ENCODE results near the gene SEC14L5.
"Not testable (repeated sequence)": the region's sequence is repeated elsewhere in the genome, so short reads cannot be mapped to it uniquely, and the experiment has no call there.

SEC14L5 gene

DNA sequence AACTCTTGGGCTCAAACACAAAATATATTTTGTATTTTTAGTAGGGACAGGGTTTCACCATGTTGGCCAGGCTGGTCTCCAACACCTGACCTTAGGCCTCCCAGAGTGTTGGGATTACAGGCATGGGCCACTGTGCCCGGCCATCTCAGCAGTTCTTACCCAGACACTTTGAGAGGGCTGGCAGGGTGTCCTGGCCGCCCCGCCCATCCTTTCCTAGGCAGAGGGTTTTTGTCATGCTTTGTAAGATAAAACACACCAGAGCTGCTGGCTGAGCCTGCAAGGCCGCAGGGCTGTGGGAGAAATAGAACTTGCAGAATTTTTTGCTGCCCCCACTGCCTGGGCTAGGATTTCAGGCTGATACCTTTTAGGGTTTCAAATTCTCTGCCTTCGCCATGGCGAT lies 29.9 kb upstream of the SEC14L5 start:
- H3K4me3 ChIP-seq (ENCODE audit: low read depth, low read length) = no peak overlapping the region

DNA sequence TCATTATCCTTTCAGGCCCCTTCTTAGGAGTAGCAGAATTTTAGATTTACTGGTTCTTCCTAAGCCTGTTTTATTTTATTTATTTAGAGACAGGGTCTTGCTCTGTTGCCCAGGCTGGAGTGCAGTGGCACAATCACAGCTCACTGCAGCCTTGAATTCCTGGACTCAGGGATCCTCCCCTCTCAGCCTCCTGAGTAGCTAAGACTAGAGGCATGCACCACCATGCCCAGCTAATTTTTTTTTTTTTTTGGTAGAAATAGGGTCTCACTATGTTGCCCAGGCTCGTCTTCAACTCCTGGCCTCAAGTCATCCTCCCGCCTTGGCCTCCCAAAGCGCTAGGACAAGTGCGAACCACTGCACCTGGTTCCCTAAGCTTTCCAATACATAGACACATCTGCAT lies 28.5 kb upstream of the SEC14L5 start:
- H3K4me3 ChIP-seq (ENCODE audit: low read depth, low read length) = not testable (repeated sequence)

GRCh38 chr16:4931381-4931780 lies 26.7 kb upstream of the SEC14L5 start:
- H3K4me3 ChIP-seq (ENCODE audit: low read depth, low read length) = no peak overlapping the region

DNA sequence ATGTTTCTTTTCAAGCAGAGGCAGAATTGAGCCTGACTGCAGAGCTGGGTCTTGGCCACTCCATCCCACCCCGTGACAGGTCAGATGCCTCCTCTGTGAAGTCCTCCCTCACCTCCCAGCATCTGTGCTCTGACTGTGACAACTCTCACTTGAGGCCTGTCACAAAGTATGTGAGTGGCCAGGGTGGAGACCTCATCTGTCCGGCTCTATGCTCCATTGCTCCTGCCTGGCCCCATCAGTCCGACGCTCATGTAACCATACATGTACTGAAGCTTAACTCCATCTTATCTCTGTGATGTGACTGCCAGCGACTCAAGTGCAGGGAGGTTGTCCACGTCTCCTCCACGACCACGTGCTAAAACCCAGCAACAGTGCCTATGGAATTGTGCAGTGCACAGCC lies 24.7 kb upstream of the SEC14L5 start:
- H3K4me3 ChIP-seq (ENCODE audit: low read depth, low read length) = no peak overlapping the region

GRCh38 chr16:4933871-4934395 lies 24.2 kb upstream of the SEC14L5 start:
- H3K4me3 ChIP-seq (ENCODE audit: low read depth, low read length) = no peak overlapping the region

DNA sequence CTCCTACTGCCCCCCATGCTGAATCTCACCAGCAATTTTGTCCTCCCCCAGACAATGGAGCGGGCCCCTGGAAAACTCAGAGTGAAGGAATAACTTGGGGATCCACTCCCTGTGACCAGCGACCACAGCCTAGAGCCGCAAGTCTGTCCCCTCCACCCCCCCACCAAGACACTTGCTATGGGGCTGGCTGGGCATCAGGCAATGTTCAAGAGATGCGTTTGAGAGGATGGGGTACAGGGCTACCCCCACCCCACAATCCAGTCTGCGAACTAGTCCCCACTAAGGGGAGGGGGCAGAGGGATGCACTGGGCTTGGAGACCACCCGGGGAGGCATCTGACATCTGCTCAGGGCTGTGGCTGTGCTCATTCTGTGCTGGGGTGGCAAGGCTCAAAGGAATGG lies 23.5 kb upstream of the SEC14L5 start:
- H3K4me3 ChIP-seq (ENCODE audit: low read depth, low read length) = no peak overlapping the region

GRCh38 chr16:4935241-4935855 lies 22.8 kb upstream of the SEC14L5 start:
- peak overlapping the region; percentile 81 for H3K4me3 ChIP-seq (ENCODE audit: low read depth, low read length)

- H3K4me3 ChIP-seq (ENCODE audit: low read depth, low read length) = peak overlapping the region; percentile 81
Measured at GRCh38 chr16:4936181-4936990, 21.7 kb upstream of the SEC14L5 start.

- H3K4me3 ChIP-seq (ENCODE audit: low read depth, low read length) = peak within 1 kb of the TSS; percentile 81
Measured at GRCh38 chr16:4936991-4937781, 20.9 kb upstream of the SEC14L5 start, which contains the start of gene PPL. Gene PPL, minus strand, starts transcription at chr16:4937148. Its CDS starts 103 bp downstream, at chr16:4937045.

GRCh38 chr16:4937782-4938682 lies 20.1 kb upstream of the SEC14L5 start:
- H3K4me3 ChIP-seq (ENCODE audit: low read depth, low read length) = no peak overlapping the region

- no peak overlapping the region for H3K4me3 ChIP-seq (ENCODE audit: low read depth, low read length)
Measured at GRCh38 chr16:4938683-4939030, 19.5 kb upstream of the SEC14L5 start.

DNA sequence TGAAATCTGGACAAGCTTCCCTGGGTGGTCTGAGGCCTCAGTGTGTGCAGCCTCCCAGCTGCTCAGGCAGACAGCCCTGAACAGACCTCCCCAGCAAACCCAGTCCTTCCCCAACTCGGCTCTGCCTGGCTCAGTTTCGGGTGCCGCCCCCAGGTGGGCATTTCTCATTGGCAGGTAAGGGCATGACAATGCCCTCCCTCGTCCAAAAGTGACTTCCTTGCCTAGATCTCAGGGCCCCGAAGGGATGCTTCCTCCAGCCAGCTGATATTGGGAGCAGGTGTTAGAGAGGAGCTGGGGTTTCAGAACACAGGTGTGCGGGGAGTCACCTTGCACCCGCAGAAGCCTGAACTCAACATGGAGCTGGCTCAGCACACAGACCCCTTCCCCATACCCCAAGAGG lies 17.4 kb upstream of the SEC14L5 start:
- no peak overlapping the region for H3K4me3 ChIP-seq (ENCODE audit: low read depth, low read length)

DNA sequence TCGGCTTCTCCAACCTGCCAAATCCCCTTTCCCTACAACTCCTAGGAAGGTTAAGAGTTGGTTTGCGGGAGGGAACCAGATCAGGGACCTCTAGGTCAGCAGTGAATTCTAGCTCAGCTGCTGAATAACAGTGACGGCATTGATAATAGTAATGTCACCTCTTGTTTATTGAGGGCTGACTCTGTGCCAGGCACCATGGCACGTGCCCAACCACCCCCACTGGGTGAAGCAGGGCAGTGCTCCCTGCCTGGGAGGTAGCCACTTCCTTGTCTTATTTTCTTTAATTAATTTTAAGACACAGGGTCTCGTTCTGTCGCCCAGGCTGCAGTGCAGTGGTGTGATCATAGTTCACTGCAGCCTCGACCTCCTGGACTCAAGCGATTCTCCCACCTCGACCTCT lies 15.6 kb upstream of the SEC14L5 start:
- no peak overlapping the region for H3K4me3 ChIP-seq (ENCODE audit: low read depth, low read length)

DNA sequence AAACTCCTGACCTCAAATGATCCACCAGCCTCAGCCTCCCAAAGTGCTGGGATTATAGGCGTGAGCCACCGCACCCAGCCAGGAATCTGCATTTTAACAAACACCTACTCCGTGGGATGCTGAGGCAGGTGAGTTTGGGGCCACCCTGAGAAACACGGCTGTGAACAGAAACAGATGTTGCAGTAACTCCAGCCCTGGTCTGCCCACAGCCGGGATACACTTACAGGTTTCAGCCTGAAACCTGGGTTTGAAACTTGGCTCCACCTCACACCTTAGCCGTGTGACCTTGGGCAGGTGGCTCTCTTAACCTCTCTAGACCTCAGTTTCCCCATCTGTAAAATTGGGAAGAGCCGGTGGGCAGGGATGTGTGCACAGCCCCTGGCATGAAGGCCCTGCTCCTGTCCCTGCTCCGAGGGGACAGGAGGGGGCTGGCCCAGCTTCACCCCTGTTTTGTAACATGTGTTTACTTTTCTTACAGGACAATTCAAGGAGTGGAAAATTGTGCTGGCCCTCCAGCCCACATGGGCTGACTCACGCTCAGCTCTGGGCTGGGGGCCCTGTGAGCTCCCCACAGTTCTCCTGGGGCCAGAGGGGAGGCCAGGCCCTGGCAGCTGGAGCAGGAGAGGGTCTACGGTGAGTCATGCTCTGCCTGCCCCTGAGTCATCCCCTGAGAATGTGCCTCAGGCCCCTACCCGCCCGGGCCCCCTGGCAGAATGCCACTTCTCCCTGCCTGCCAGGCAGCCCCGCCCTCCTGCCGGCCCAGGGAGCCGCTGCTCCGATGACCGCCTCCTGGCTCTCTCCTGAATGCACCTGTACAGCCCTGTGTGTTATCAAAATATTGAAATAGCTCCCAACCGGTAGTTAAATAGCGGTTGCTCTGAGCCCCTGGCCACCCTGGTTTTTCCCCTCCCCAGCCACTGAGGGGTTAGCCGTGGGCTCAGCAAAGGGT lies 13.5 kb upstream of the SEC14L5 start:
- no peak overlapping the region for H3K4me3 ChIP-seq (ENCODE audit: low read depth, low read length)

- H3K4me3 ChIP-seq (ENCODE audit: low read depth, low read length) = no peak overlapping the region
Measured at GRCh38 chr16:4945560-4946502, 12.3 kb upstream of the SEC14L5 start.

DNA sequence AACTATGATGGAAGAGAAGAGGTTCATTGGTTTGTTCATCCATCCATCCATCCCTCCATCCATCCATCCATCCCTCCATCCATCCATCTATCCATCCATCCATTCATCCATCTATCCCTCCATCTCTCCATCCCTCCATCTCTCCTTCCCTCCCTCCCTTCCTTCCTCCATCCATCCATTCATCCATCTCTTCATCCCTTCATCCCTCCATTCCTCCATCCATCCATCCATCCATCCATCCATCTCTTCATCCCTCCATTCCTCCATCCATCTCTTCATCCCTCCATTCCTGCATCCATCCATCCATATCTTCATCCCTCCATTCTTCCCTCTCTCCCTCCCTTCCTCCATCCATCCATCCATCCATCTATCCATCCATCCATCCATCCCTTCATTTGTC lies 11.2 kb upstream of the SEC14L5 start:
- no peak overlapping the region for H3K4me3 ChIP-seq (ENCODE audit: low read depth, low read length)

GRCh38 chr16:4947722-4948503 lies 10.2 kb upstream of the SEC14L5 start:
- no peak overlapping the region for H3K4me3 ChIP-seq (ENCODE audit: low read depth, low read length)
